Mucosa of descending colon (tissue), 3 donors: ENCODE results near the gene TMEM51. TPM values are rescaled to one million over a fixed set of nuclear protein-coding genes. Genes with fewer than 3 reads are reported as not detected.

Experiments
- ATAC-seq: fragments of 200-7000 bp; cut with Tn5 transposase; one replicate; pipeline ENCODE4 v1.9.1; 2020; ENCODE audit warnings: mild to moderate bottlenecking, moderate library complexity
- DNase-seq, 3 donors: peaks; one replicate each; pipeline ENCODE4 v3.0.0-alpha.2; 2020
- H3K36me3 ChIP-seq: fragments of 200-600 bp; one replicate; pipeline ENCODE4 v1.8.0; 2021; ENCODE audit warnings: low read depth, mild to moderate bottlenecking
- H3K4me1 ChIP-seq: fragments of 200-600 bp; one replicate; pipeline ENCODE4 v1.8.0; 2021; ENCODE audit warnings: low read depth, mild to moderate bottlenecking
- H3K4me3 ChIP-seq: fragments of 200-600 bp; one replicate; pipeline ENCODE4 v1.8.0; 2021; ENCODE audit warnings: mild to moderate bottlenecking
- H3K9me3 ChIP-seq: fragments of 200-600 bp; one replicate; pipeline ENCODE4 v1.8.0; 2021; ENCODE audit warnings: mild to moderate bottlenecking
- intact Hi-C, 2 donors: fragments of 100-400 bp; cut with DNase I in 1 of 2; cut with micrococcal nuclease in 1 of 2; formaldehyde crosslinking; loops; one replicate each; pipeline versions ENCODE4 v1.11.0 to v1.11.1; 2022; cut with DNase I, micrococcal nuclease
- total RNA-seq, 3 donors: library from RNA; stranded (reverse); fragmentation: NEBNext Ultra II Directional in 2 of 3; extraction: Animal tissue kit (Norgen Biotek cat#: 25700) in 2 of 3; gene quantifications; one replicate each; pipeline versions ENCODE4 v1.2.1 to v1.2.4, GENCODE V29; 2021 to 2023
- TF ChIP-seq, protein P1 (sequence below): fragments of 200-600 bp; IDR thresholded peaks from one replicate; pipeline ENCODE4 v1.8.0; 2022; ENCODE audit warnings: antibody characterized with exemption, mild to moderate bottlenecking
- donor health status: DM: no; HTN: no; CAD: no; lungs with moderate emphysema.
- donor health status: DM: no; HTN: no; CAD: no.
- donor health status: DM: no; HTN: yes; CAD: no.

Gene TMEM51
- total RNA-seq, 3 donors from 2014 or later, result 19.1 to 31.8 (median 26.6) TPM

- TF ChIP-seq, protein P1, sequence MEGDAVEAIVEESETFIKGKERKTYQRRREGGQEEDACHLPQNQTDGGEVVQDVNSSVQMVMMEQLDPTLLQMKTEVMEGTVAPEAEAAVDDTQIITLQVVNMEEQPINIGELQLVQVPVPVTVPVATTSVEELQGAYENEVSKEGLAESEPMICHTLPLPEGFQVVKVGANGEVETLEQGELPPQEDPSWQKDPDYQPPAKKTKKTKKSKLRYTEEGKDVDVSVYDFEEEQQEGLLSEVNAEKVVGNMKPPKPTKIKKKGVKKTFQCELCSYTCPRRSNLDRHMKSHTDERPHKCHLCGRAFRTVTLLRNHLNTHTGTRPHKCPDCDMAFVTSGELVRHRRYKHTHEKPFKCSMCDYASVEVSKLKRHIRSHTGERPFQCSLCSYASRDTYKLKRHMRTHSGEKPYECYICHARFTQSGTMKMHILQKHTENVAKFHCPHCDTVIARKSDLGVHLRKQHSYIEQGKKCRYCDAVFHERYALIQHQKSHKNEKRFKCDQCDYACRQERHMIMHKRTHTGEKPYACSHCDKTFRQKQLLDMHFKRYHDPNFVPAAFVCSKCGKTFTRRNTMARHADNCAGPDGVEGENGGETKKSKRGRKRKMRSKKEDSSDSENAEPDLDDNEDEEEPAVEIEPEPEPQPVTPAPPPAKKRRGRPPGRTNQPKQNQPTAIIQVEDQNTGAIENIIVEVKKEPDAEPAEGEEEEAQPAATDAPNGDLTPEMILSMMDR, result no peak
- intact Hi-C loops, result no loop called here
Measured at GRCh38 chr1:15186846-15187151, 33.3 kb downstream of the TMEM51 start.

DNA sequence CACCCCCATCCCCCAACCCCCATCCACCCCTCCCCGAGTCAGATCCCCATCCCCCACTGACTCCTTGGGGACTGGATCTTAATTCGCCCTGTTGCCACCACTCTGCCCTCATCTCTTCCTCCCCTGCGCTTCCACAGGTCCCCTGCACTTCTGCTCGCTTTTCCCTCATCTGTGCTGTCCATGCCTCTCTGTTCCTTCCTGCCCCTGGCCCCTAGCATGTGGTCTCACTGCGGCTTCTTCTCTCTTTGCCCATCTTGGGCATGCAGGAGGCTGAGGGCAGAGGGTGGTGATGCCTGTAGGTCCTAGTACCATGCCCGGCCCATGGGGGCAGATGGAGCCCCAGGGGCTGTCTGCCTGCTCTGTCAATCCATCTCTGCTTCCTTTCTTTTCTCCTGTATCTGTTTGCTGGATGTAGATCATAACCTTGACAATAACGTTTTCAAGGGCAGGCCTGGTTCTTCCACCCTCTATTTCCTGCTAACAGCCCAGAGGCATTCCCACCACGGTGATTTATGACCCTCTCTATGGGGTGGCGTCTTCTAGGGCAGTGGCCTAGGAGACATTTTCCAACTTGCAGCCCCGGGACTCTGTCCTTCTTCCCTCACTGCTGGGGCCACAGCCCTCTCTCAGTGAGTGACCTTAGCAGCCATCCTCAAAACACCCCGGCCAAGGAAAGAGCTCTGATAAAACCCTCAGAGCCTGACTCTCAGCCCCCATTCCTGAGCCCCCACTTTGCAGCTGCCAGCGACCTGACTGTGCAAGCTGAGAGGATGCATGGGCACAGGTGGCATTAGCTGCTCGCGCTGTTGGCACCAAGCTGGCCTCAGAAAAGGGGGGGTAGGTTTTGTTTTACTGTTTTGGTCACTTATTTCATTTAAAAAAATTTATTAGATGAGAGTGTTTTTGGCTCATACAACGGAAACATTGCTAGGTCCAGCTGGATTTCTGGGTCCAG, 33.9 kb downstream of the TMEM51 start:
- H3K36me3 ChIP-seq, result no peaks in the 10 kb centered on the region
- H3K4me1 ChIP-seq, result peaks cover 55% of the 10 kb centered on the region
- intact Hi-C loops, result no loop called here
- H3K9me3 ChIP-seq, result no peaks in the 10 kb centered on the region
- peak; percentile 41 for ATAC-seq
- TF ChIP-seq, protein P1, result no peak
- H3K4me3 ChIP-seq, result no peak overlapping the region
- no peak for DNase-seq

More at GRCh38 chr1:15186846-15187151, 33.3 kb downstream of the TMEM51 start:
- H3K4me3 ChIP-seq, result no peak overlapping the region
- peaks cover 55% of the 10 kb centered on the region for H3K4me1 ChIP-seq
- no peaks in the 10 kb centered on the region for H3K36me3 ChIP-seq
- DNase-seq, result no peak
- no peaks in the 10 kb centered on the region for H3K9me3 ChIP-seq
- no peak for ATAC-seq

GRCh38 chr1:15188130-15188524, 34.6 kb downstream of the TMEM51 start:
- Histone ChIP-seq H3K4me3 (no peak overlapping the region), H3K9me3 (no peaks in the 10 kb centered on the region), H3K4me1 (peaks cover 55% of the 10 kb centered on the region), H3K36me3 (no peaks in the 10 kb centered on the region)
- intact Hi-C loops, result no loop called here
- TF ChIP-seq, protein P1, result no peak
- ATAC-seq, result peak; percentile 38
- DNase-seq, result peak in 1 of 3 donors; percentile 67

DNA sequence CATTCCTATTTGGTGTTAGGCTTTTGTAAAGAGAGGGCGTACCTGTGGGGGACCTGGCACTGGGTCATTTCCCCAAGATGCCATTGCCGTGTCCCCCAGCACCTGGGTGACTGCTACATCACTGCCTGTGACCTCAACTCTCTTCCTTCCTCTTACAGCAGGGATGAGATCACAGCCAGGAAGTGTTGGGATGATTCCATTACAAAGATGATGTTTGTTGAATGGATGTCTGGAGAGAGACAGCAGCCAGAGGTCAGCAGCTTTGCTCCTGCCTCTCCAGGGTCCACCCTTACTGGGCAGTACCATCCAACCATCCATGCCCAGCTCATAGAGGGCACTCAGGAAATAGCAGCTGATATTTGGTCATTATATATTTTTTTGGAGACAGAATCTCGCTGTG, 35.1 kb downstream of the TMEM51 start:
- no peaks in the 10 kb centered on the region for H3K36me3 ChIP-seq
- ATAC-seq (peak; percentile 25), DNase-seq (no peak)
- intact Hi-C loops, result no loop called here
- H3K4me1 ChIP-seq, result peaks cover 55% of the 10 kb centered on the region
- no peaks in the 10 kb centered on the region for H3K9me3 ChIP-seq
- H3K4me3 ChIP-seq, result no peak overlapping the region
- TF ChIP-seq, protein P1, result no peak

DNA sequence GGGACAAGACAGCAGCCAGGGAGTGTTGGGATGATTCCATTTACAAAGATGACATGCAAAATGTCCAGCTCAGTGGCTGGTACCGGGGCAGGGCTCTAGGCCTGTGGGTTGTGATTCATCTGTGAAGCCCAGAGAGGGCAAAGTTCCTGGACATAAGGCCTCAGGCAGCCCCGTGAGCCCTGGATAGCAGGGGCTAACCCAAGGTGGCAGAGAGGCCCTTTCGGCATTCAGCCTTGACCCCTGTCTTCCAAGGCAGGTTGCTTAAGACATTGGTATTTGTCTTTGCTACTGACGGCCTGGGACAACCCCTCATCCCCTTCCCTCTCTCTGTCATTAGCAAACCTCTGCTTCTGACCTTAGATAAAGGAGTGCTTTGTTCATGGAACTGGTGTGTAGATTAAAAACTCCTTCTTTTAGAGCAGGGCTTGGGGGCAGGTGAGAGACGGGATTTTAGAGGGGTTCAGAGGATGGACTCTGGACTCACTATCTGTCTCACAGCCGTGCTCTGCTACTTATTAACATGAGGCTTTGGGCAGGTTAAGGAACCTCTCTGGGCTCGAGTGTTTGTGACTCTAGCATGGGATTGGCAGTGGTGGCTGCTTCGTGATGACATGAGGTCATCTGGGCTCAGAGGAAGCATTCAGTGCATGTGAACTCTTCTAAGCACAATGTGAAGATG, 36.3 kb downstream of the TMEM51 start:
- no peak for DNase-seq
- peak; percentile 82 for ATAC-seq

More for the DNA sequence above, 36.3 kb downstream of the TMEM51 start:
- intact Hi-C loops, result no loop called here
- Histone ChIP-seq H3K9me3 (no peaks in the 10 kb centered on the region), H3K4me1 (peaks cover 46% of the 10 kb centered on the region), H3K4me3 (no peak overlapping the region), H3K36me3 (no peaks in the 10 kb centered on the region)
- TF ChIP-seq, protein P1, result no peak
